ENCODE measurements around the gene IFIT5.
"Not testable (repeated sequence)": the region's sequence is repeated elsewhere in the genome, so short reads cannot be mapped to it uniquely, and the experiment has no call there.

IFIT5 gene

DNA sequence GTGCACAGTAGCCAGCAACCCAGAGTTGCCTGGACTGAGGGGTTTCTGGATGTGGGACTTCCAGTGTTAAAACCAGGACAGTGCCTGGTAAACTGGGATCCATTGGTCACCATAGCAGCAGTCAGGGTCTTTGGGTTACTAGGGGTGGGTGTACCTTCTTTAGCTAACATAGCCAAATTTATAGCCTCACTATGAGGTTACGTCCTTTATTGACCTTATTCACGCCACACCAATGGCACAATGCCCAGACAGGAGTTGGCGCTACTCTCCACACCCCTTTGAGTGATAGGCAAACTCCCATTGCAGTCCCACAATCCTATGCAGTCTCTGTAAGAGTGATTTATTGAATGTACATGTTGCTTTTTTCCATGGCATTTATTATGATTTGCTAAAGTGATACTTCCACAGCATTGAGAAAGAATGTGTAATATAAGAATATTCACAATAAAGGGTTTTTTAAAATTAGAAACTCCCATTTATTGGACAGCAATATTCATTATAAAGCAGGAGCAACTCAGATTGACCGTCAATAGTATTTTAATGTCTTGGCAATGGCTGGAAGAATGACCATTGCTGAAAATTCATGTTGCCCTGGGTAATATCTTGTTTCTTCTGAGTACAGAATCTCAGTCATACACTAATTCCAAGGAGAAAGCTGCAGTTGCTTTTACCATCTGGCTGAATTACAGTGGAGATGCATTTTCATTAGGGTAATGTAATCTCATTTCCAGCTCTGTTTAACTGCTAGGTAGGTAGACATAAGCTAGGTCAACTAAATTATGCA, 26.1 kb downstream of the IFIT5 start:
- TF ChIP-seq, protein P1, sequence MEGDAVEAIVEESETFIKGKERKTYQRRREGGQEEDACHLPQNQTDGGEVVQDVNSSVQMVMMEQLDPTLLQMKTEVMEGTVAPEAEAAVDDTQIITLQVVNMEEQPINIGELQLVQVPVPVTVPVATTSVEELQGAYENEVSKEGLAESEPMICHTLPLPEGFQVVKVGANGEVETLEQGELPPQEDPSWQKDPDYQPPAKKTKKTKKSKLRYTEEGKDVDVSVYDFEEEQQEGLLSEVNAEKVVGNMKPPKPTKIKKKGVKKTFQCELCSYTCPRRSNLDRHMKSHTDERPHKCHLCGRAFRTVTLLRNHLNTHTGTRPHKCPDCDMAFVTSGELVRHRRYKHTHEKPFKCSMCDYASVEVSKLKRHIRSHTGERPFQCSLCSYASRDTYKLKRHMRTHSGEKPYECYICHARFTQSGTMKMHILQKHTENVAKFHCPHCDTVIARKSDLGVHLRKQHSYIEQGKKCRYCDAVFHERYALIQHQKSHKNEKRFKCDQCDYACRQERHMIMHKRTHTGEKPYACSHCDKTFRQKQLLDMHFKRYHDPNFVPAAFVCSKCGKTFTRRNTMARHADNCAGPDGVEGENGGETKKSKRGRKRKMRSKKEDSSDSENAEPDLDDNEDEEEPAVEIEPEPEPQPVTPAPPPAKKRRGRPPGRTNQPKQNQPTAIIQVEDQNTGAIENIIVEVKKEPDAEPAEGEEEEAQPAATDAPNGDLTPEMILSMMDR (IDR thresholded peaks at IDR 0.05): no peak
- H3K4me1 Mint-ChIP-seq: no peaks in the 10 kb centered on the region
- no peak overlapping the region for H3K4me3 Mint-ChIP-seq
- peaks cover 11% of the 10 kb centered on the region for H3K27me3 Mint-ChIP-seq (ENCODE audit: low read depth, poor library complexity)
- DNase-seq: no peak
- no peaks in the 10 kb centered on the region for H3K36me3 Mint-ChIP-seq (ENCODE audit: low read depth)
- H3K27ac Mint-ChIP-seq: no peak overlapping the region
- peaks cover 10% of the 10 kb centered on the region for H3K9me3 Mint-ChIP-seq

DNA sequence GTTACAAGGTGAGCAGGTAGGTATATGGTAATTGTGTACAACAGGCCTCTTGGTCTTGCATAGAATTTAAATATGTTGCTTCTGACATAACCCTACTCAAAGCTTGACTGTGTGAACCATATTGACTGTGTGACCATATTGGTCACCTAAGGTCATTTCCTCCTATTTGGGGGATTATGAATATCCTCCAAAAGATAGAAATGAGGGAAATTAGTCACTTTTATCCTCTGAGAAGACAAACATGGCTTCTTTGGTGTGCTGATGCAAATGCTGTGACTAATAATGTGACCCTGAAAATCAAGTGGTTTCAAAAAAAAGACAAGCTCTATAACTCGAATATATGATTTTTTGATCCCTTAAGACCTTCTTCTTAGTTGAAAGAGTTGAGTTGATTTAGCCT, 27.9 kb downstream of the IFIT5 start:
- Mint-ChIP-seq H3K9me3 (peaks cover 27% of the 10 kb centered on the region), H3K27ac (no peak overlapping the region), H3K36me3 (ENCODE audit: low read depth) (no peaks in the 10 kb centered on the region), H3K4me3 (no peak overlapping the region), H3K4me1 (no peaks in the 10 kb centered on the region), H3K27me3 (ENCODE audit: low read depth, poor library complexity) (peaks cover 5% of the 10 kb centered on the region)
- DNase-seq: no peak
- TF ChIP-seq, protein P1 (IDR thresholded peaks at IDR 0.05): no peak

DNA sequence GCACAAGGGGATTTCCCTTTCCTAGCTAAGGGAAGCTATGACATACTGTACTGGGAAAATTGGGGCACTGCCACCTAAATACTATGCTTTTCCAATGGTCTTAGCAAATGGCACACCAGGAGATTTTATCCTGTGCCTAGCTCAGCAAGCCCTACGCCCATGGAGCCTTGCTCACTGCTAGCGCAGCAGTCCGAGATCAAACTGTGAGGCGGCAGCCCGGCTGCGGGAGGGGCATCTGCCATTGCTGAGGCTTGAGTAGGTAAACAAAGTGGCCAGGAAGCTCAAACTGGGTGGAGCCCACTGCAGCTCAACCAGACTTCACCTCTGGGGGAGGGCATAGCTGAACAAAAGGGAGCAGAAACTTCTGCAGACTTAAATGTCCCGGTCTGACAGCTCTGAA, 30.5 kb downstream of the IFIT5 start:
- DNase-seq; H3K27ac Mint-ChIP-seq; H3K4me1 Mint-ChIP-seq; H3K36me3 Mint-ChIP-seq (ENCODE audit: low read depth); H3K4me3 Mint-ChIP-seq: not testable (repeated sequence)
- peaks cover 11% of the 10 kb centered on the region for H3K27me3 Mint-ChIP-seq (ENCODE audit: low read depth, poor library complexity)
- H3K9me3 Mint-ChIP-seq: peaks cover 28% of the 10 kb centered on the region

DNA sequence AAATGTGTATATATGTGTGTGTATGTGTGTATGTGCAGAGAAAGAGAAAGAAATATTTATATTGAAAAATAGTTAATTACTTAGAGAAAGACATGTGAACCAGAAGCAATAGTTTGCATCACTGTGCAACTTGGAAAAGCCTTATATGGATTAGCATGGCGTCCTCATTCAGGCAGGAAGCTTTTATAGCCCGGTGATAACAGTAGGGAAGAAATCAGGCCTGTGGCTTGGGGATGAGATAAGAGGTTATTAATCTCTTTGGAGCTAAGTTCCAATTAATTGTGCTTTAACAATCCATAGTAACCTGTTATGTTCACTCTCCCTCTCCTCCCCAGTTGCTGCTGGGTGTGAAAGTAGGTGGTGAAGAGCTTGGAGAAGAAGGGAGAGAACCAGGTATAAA, 36.5 kb downstream of the IFIT5 start:
- TF ChIP-seq, protein P1 (IDR thresholded peaks at IDR 0.05): no peak
- Mint-ChIP-seq H3K36me3 (ENCODE audit: low read depth) (no peaks in the 10 kb centered on the region), H3K4me1 (no peaks in the 10 kb centered on the region), H3K27ac (no peak overlapping the region), H3K4me3 (no peak overlapping the region), H3K27me3 (ENCODE audit: low read depth, poor library complexity) (peaks cover 21% of the 10 kb centered on the region), H3K9me3 (peaks cover 13% of the 10 kb centered on the region)
- DNase-seq: no peak

DNA sequence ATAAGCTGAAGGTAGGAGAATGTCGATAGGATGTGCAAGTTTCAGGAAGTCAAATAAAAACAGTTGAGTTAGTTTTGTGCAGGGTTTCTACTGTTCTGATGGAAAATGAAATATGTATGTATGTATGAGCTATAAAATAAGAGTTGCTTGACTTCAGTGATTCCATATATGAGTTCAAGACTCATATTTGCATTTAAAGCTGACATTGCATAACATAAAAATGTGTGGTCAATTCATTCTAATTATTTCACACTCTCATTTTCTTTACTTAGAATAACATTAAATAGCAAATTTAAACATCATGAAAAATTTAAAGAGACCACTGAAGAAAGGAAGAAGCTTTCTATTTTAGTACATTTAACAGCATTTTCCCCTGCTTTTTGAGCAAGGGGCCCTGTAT, 37.8 kb downstream of the IFIT5 start:
- H3K4me1 Mint-ChIP-seq: no peaks in the 10 kb centered on the region
- no peak overlapping the region for H3K27ac Mint-ChIP-seq
- no peak overlapping the region for H3K4me3 Mint-ChIP-seq
- TF ChIP-seq, protein P1 (IDR thresholded peaks at IDR 0.05): no peak
- no peaks in the 10 kb centered on the region for H3K36me3 Mint-ChIP-seq (ENCODE audit: low read depth)
- H3K27me3 Mint-ChIP-seq (ENCODE audit: low read depth, poor library complexity): peaks cover 21% of the 10 kb centered on the region
- H3K9me3 Mint-ChIP-seq: peaks cover 2% of the 10 kb centered on the region
- DNase-seq: no peak

DNA sequence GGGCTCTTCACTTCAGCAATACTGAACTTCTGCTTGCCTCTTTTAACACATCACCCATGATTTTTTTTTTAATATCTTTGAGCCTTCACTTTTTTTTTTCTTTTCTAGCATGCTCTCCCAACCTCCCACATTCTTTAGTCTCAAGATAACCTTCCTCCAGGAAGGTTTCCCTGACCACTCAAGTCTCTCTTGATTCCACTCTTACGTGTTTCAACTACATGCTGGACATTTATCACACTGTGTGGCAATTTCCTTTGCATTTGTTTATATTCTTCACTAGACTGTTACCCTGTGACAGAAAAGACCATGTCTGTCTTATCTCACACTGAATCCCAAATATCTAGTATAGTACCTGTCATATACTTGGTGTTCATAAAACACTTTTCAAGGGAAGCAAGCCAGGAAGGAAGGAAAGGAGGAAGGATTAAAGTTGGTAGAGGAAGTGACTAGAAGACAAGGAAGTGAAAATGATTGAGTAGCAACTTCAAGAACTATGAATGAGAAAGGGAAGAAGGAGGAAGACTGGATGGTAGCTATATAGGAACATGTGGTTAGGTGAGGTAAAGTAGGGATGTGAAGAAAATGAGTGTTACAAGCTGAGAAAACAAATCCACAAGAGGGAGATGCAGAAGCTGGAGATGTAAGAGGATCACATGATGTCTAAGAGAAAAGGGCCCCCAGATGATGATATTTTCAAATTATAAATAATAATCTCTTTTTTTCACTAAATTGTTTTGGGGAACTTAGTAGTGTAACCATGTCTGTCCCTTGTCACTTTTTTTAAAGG, 40.4 kb downstream of the IFIT5 start:
- Mint-ChIP-seq H3K36me3 (ENCODE audit: low read depth) (no peaks in the 10 kb centered on the region), H3K9me3 (no peaks in the 10 kb centered on the region), H3K4me1 (no peaks in the 10 kb centered on the region), H3K27me3 (ENCODE audit: low read depth, poor library complexity) (peaks cover 14% of the 10 kb centered on the region), H3K27ac (no peak overlapping the region), H3K4me3 (no peak overlapping the region)
- TF ChIP-seq, protein P1 (IDR thresholded peaks at IDR 0.05): no peak
- DNase-seq: no peak

All from nephron progenitor cell (in vitro differentiated cells).